HFFc6 (cell line): ENCODE measurements around the gene PPIB. TPM values are rescaled to one million over a fixed set of nuclear protein-coding genes. Genes with fewer than 3 reads are reported as not detected.

Experiments used
- DNase-seq: peaks from one replicate; pipeline ENCODE4 v3.0.0-alpha.2; 2018
- H3K27ac Mint-ChIP-seq: 2 replicates; pipeline ENCODE4 v1.8.0; 2020; ENCODE audit warnings: mild to moderate bottlenecking, mixed read lengths
- H3K27me3 Mint-ChIP-seq: 2 replicates; pipeline ENCODE4 v1.8.0; 2021; ENCODE audit warnings: mild to moderate bottlenecking, moderate library complexity, mixed read lengths; ENCODE audit not compliant: insufficient read depth
- H3K36me3 Mint-ChIP-seq: 2 replicates; pipeline ENCODE4 v1.8.0; 2021; ENCODE audit warnings: low read depth, mixed read lengths
- H3K4me1 Mint-ChIP-seq: 2 replicates; pipeline ENCODE4 v1.8.0; 2020; ENCODE audit warnings: low read depth, mixed read lengths
- H3K4me3 Mint-ChIP-seq: 2 replicates; pipeline ENCODE4 v1.8.0; 2020; ENCODE audit warnings: mild to moderate bottlenecking, moderate library complexity, mixed read lengths
- H3K9me3 Mint-ChIP-seq: 2 replicates; pipeline ENCODE4 v1.8.0; 2020; ENCODE audit warnings: mild to moderate bottlenecking, mixed read lengths
- total RNA-seq, 6 experiments: library from RNA; stranded (reverse); fragmentation: NEBNext Ultra II Directional; extraction: Animal tissue kit (Norgen Biotek cat#: 25700); gene quantifications; 2 replicates in 1 of 6; 3 replicates in 5 of 6; pipeline ENCODE4 v1.2.3, GENCODE V29; 2021
- TF ChIP-seq, protein P1 (sequence below): fragments of 200-600 bp; sonication (generic); IDR thresholded peaks from 2 replicates; pipeline ENCODE4 v1.5.0; 2021; ENCODE audit warnings: antibody characterized with exemption, mild to moderate bottlenecking

The PPIB gene
- total RNA-seq, 6 experiments from 2014 or later: 1,000 to 1,254 (median 1,048) TPM

- H3K4me1 Mint-ChIP-seq: peaks cover 34% of the 10 kb centered on the region
- TF ChIP-seq, protein P1, sequence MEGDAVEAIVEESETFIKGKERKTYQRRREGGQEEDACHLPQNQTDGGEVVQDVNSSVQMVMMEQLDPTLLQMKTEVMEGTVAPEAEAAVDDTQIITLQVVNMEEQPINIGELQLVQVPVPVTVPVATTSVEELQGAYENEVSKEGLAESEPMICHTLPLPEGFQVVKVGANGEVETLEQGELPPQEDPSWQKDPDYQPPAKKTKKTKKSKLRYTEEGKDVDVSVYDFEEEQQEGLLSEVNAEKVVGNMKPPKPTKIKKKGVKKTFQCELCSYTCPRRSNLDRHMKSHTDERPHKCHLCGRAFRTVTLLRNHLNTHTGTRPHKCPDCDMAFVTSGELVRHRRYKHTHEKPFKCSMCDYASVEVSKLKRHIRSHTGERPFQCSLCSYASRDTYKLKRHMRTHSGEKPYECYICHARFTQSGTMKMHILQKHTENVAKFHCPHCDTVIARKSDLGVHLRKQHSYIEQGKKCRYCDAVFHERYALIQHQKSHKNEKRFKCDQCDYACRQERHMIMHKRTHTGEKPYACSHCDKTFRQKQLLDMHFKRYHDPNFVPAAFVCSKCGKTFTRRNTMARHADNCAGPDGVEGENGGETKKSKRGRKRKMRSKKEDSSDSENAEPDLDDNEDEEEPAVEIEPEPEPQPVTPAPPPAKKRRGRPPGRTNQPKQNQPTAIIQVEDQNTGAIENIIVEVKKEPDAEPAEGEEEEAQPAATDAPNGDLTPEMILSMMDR: no peak
- DNase-seq: no peak
- H3K9me3 Mint-ChIP-seq: no peaks in the 10 kb centered on the region
- H3K27ac Mint-ChIP-seq: no peak overlapping the region
- peaks cover 16% of the 10 kb centered on the region for H3K27me3 Mint-ChIP-seq
- H3K36me3 Mint-ChIP-seq: peaks cover 33% of the 10 kb centered on the region
- no peak overlapping the region for H3K4me3 Mint-ChIP-seq
These were observed 6.8 kb downstream of the PPIB start for GRCh38 chr15:64155802-64156651.

DNA sequence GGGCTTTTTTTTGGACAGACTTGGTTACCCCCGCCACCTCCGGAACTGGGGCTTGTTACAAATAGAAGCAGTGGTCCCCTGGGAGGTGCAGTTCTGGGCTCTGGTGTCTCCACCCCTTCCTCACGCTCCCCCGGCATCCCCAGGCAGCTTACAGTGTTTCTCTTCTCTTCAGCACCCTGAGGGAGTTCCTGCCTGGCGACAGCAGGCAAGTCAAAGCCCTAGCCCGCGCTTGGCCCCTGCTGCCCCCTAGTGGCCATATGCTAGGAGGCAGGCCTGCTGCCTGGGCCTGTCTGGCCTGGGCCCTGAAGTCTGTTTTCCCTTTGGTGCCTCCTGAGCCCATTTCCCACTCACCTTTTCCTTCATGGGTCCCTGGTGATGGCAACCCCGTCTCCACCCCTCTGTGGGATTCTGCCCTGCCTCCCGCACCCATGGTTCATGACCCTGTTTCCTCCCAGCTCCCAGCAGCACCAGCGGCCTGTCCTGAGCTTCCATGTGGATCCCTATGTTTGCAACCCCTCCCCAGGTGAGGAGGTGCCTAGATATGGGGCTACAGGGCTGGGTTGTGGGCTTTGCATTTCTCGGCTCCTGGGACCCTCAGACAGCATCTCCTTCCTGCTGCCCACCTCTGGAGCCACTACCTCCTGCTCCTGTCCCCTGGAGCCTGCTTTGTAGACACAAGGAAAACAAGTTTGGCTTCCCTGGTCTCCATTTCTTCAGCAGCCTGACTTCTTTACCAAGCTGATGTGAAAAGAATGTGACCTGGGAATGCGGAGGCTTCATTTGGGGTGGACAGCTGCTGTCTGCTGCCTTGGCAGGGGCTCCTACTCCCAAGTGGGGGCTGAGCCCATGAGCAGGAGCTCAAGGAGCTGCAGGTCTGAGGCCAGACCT, 9.1 kb downstream of the PPIB start:
- peaks cover 20% of the 10 kb centered on the region for H3K36me3 Mint-ChIP-seq
- peak overlapping the region; percentile 52 for H3K4me3 Mint-ChIP-seq
- peak; percentile 80 for DNase-seq
- TF ChIP-seq, protein P1: peak; percentile 99
- no peaks in the 10 kb centered on the region for H3K9me3 Mint-ChIP-seq
- H3K27ac Mint-ChIP-seq: peak overlapping the region; percentile 60
- peaks cover 24% of the 10 kb centered on the region for H3K4me1 Mint-ChIP-seq
- peaks cover 17% of the 10 kb centered on the region for H3K27me3 Mint-ChIP-seq

GRCh38 chr15:64152507-64153387, 10.1 kb downstream of the PPIB start:
- TF ChIP-seq, protein P1: no peak
- Mint-ChIP-seq H3K4me3 (no peak overlapping the region), H3K27me3 (peaks cover 17% of the 10 kb centered on the region), H3K36me3 (peaks cover 10% of the 10 kb centered on the region), H3K4me1 (peaks cover 14% of the 10 kb centered on the region), H3K9me3 (no peaks in the 10 kb centered on the region), H3K27ac (no peak overlapping the region)
- DNase-seq: no peak

- peak within 1 kb of the TSS; percentile 36 for H3K4me3 Mint-ChIP-seq
- TF ChIP-seq, protein P1: no peak
- no peak for DNase-seq
- no peak within 1 kb of the TSS for H3K27ac Mint-ChIP-seq
- peaks cover 9% of the 10 kb centered on the region; the same call in 1 of the 2 replicates for H3K36me3 Mint-ChIP-seq
- peaks cover 17% of the 10 kb centered on the region for H3K27me3 Mint-ChIP-seq
- no peaks in the 10 kb centered on the region for H3K9me3 Mint-ChIP-seq
- H3K4me1 Mint-ChIP-seq: peaks cover 14% of the 10 kb centered on the region
These were observed 10.9 kb downstream of the PPIB start, which contains the start of gene SNX22 for GRCh38 chr15:64151727-64152506. TSS of gene SNX22 (plus strand) at chr15:64151731. CDS start at chr15:64151776, 45 bp downstream.
